WTC11 (cell line): ENCODE results near the gene NAB2.

ENCODE experiments used
- CREM ChIP-seq: sonication (generic); formaldehyde crosslinking; IDR thresholded peaks from 2 replicates; pipeline ENCODE4 v1.8.1; 2022; ENCODE audit warnings: mild to moderate bottlenecking, missing genetic modification reagents, moderate library complexity
- CTCF ChIP-seq: fragments of 200-600 bp; IDR thresholded peaks from 2 replicates; pipeline ENCODE4 v1.8.0; 2022; ENCODE audit warnings: antibody characterized with exemption
- ETV6 ChIP-seq: sonication (generic); formaldehyde crosslinking; IDR thresholded peaks from 2 replicates; pipeline ENCODE4 v1.8.1; 2022; ENCODE audit warnings: mild to moderate bottlenecking, missing genetic modification reagents
- FOXJ3 ChIP-seq: sonication (generic); formaldehyde crosslinking; IDR thresholded peaks from 2 replicates; pipeline ENCODE4 v1.9.0; 2021; ENCODE audit warnings: missing genetic modification reagents, mild to moderate bottlenecking, borderline replicate concordance
- GABPB1 ChIP-seq: sonication (generic); formaldehyde crosslinking; IDR thresholded peaks from 2 replicates; pipeline ENCODE4 v1.8.1; 2023; ENCODE audit warnings: mild to moderate bottlenecking, missing genetic modification reagents
- HMGA2 ChIP-seq: fragments of 250-450 bp; sonication (Bioruptor Pico); IDR thresholded peaks from 2 replicates; pipeline ENCODE4 v1.4.0; 2021; ENCODE audit warnings: mild to moderate bottlenecking, moderate library complexity
- JUN ChIP-seq: sonication (generic); formaldehyde crosslinking; IDR thresholded peaks from 2 replicates; pipeline ENCODE4 v1.8.0; 2023; ENCODE audit warnings: mild to moderate bottlenecking, missing genetic modification reagents
- NFE2L1 ChIP-seq: sonication (generic); formaldehyde crosslinking; IDR thresholded peaks from 2 replicates; pipeline ENCODE4 v1.8.1; 2023; ENCODE audit warnings: missing genetic modification reagents
- SOX15 ChIP-seq: fragments of 250-450 bp; sonication (Bioruptor Pico); IDR thresholded peaks from 2 replicates; pipeline ENCODE4 v1.9.0; 2021; ENCODE audit warnings: mild to moderate bottlenecking
- ZNF121 ChIP-seq: sonication (generic); formaldehyde crosslinking; IDR thresholded peaks from 2 replicates; pipeline ENCODE4 v1.8.0; 2023; ENCODE audit warnings: missing genetic modification reagents
- TF ChIP-seq, protein P1 (sequence below): sonication (generic); formaldehyde crosslinking; IDR thresholded peaks from 2 replicates; pipeline ENCODE4 v1.8.0; 2022; ENCODE audit warnings: mild to moderate bottlenecking, missing genetic modification reagents
- TF ChIP-seq, protein P2 (sequence below): sonication (generic); formaldehyde crosslinking; IDR thresholded peaks from 2 replicates; pipeline ENCODE4 v1.8.1; 2022; ENCODE audit warnings: low read depth, mild to moderate bottlenecking, moderate library complexity, missing genetic modification reagents, borderline replicate concordance
- TF ChIP-seq, protein P3 (sequence below): sonication (generic); formaldehyde crosslinking; IDR thresholded peaks from 2 replicates; pipeline ENCODE4 v1.8.1; 2023; ENCODE audit warnings: mild to moderate bottlenecking, missing genetic modification reagents, moderate library complexity

- no peak for TF ChIP-seq CREM
- TF ChIP-seq CTCF = no peak
- no peak for TF ChIP-seq HMGA2 (CRISPR knock-in tag)
- TF ChIP-seq JUN (CRISPR knock-in tag) = no peak
- TF ChIP-seq, protein P1, sequence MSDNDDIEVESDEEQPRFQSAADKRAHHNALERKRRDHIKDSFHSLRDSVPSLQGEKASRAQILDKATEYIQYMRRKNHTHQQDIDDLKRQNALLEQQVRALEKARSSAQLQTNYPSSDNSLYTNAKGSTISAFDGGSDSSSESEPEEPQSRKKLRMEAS (CRISPR knock-in tag) = no peak
- TF ChIP-seq ETV6 (CRISPR knock-in tag) = no peak
- TF ChIP-seq, protein P2, sequence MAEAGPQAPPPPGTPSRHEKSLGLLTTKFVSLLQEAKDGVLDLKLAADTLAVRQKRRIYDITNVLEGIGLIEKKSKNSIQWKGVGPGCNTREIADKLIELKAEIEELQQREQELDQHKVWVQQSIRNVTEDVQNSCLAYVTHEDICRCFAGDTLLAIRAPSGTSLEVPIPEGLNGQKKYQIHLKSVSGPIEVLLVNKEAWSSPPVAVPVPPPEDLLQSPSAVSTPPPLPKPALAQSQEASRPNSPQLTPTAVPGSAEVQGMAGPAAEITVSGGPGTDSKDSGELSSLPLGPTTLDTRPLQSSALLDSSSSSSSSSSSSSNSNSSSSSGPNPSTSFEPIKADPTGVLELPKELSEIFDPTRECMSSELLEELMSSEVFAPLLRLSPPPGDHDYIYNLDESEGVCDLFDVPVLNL (CRISPR knock-in tag) = no peak
- no peak for TF ChIP-seq GABPB1 (CRISPR knock-in tag)
- TF ChIP-seq ZNF121 (CRISPR knock-in tag) = no peak
- TF ChIP-seq, protein P3, sequence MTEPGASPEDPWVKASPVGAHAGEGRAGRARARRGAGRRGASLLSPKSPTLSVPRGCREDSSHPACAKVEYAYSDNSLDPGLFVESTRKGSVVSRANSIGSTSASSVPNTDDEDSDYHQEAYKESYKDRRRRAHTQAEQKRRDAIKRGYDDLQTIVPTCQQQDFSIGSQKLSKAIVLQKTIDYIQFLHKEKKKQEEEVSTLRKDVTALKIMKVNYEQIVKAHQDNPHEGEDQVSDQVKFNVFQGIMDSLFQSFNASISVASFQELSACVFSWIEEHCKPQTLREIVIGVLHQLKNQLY (CRISPR knock-in tag) = no peak
- no peak for TF ChIP-seq FOXJ3 (CRISPR knock-in tag)
- TF ChIP-seq NFE2L1 (CRISPR knock-in tag) = no peak
- no peak for TF ChIP-seq SOX15
Measured at GRCh38 chr12:57123813-57124212, 34.9 kb downstream of the NAB2 start.
